Liver (tissue), 9 donors: ENCODE data around the gene SMPD2. TPM values are rescaled to one million over a fixed set of nuclear protein-coding genes. Genes with fewer than 3 reads are reported as not detected.

Experiments
- DNase-seq: peaks from one replicate; pipeline ENCODE4 v3.0.0-alpha.2; 2017; ENCODE audit warnings: low spot score
- H3K27ac ChIP-seq, 2 donors: one replicate each; pipeline ENCODE4 v1.7.0; 2013; ENCODE audit warnings: inconsistent platforms in 2 of 2, low read length in 2 of 2, control low read depth in 1 of 2, low read depth in 1 of 2, mild to moderate bottlenecking in 1 of 2
- H3K27me3 ChIP-seq, 4 donors: one replicate each; pipeline versions ENCODE4 v1.6.1 to v1.7.0; 2013; ENCODE audit warnings: low read length in 3 of 4, inconsistent platforms in 1 of 4, mild to moderate bottlenecking in 1 of 4, moderate library complexity in 1 of 4; ENCODE audit not compliant: control insufficient read depth in 4 of 4, insufficient read depth in 4 of 4
- H3K36me3 ChIP-seq, 4 donors: one replicate each; pipeline versions ENCODE4 v1.6.1 to v1.7.0; 2013; ENCODE audit warnings: low read length in 3 of 4, mild to moderate bottlenecking in 3 of 4, low read depth in 1 of 4, moderate library complexity in 1 of 4; ENCODE audit not compliant: control insufficient read depth in 4 of 4, insufficient read depth in 3 of 4
- H3K4me1 ChIP-seq, 4 donors: one replicate each; pipeline versions ENCODE4 v1.6.1 to v1.7.0; 2013; ENCODE audit warnings: low read length in 3 of 4, mild to moderate bottlenecking in 3 of 4, moderate library complexity in 1 of 4; ENCODE audit not compliant: control insufficient read depth in 4 of 4, insufficient read depth in 4 of 4
- H3K4me3 ChIP-seq, 3 donors: one replicate each; pipeline versions ENCODE4 v1.6.1 to v1.7.0; 2013; ENCODE audit warnings: low read length in 3 of 3, control low read depth in 1 of 3, low read depth in 1 of 3, mild to moderate bottlenecking in 1 of 3
- H3K9ac ChIP-seq, 2 donors: one replicate each; pipeline ENCODE4 v1.7.0; 2013; ENCODE audit warnings: low read length in 2 of 2, mild to moderate bottlenecking in 2 of 2, moderate library complexity in 2 of 2, control low read depth in 1 of 2, low read depth in 1 of 2
- H3K9me3 ChIP-seq, 4 donors: one replicate each; pipeline versions ENCODE4 v1.6.1 to v1.7.0; 2013; ENCODE audit warnings: low read length in 3 of 4; ENCODE audit not compliant: control insufficient read depth in 4 of 4
- ATF3 ChIP-seq: IDR thresholded peaks from 2 replicates; pipeline ENCODE4 v1.6.1; 2016; ENCODE audit warnings: antibody characterized with exemption
- CTCF ChIP-seq: fragments of 150-350 bp; IDR thresholded peaks from 2 replicates; pipeline ENCODE4 v1.5.1; 2017; ENCODE audit warnings: improper control_type of control experiment, low read depth, low read length; ENCODE audit not compliant: missing input control
- EGR1 ChIP-seq, 2 donors: IDR thresholded peaks; 2 replicates each; pipeline ENCODE4 v1.6.1; 2016 to 2018; ENCODE audit warnings: antibody characterized with exemption in 2 of 2, low read depth in 2 of 2
- FOXA1 ChIP-seq: IDR thresholded peaks from 2 replicates; pipeline ENCODE4 v1.6.1; 2016; ENCODE audit warnings: antibody characterized with exemption
- GABPA ChIP-seq, 2 donors: IDR thresholded peaks in 1 of 2; conservative IDR thresholded peaks in 1 of 2; 2 replicates each; pipeline ENCODE4 v1.6.1; 2016; ENCODE audit warnings: antibody characterized with exemption in 2 of 2, mild to moderate bottlenecking in 1 of 2, moderate library complexity in 1 of 2
- HNF4A ChIP-seq, 2 donors: conservative IDR thresholded peaks; 2 replicates each; pipeline ENCODE4 v1.6.1; 2016; ENCODE audit warnings: antibody characterized with exemption in 2 of 2, mild to moderate bottlenecking in 2 of 2
- HNF4G ChIP-seq: IDR thresholded peaks from 2 replicates; pipeline ENCODE4 v1.6.1; 2016; ENCODE audit warnings: antibody characterized with exemption
- JUND ChIP-seq, 2 donors: IDR thresholded peaks; 2 replicates each; pipeline ENCODE4 v1.6.1; 2016; ENCODE audit warnings: antibody characterized with exemption in 2 of 2
- MAX ChIP-seq: IDR thresholded peaks from 2 replicates; pipeline ENCODE4 v1.6.1; 2016; ENCODE audit warnings: antibody characterized with exemption
- NR2F2 ChIP-seq: IDR thresholded peaks from 2 replicates; pipeline ENCODE4 v1.6.1; 2016; ENCODE audit warnings: antibody characterized with exemption
- RXRA ChIP-seq, 2 donors: IDR thresholded peaks; 2 replicates each; pipeline ENCODE4 v1.6.1; 2017 to 2018; ENCODE audit warnings: antibody characterized with exemption in 2 of 2, mild to moderate bottlenecking in 1 of 2
- SP1 ChIP-seq: IDR thresholded peaks from 2 replicates; pipeline ENCODE4 v1.6.1; 2018; ENCODE audit warnings: antibody characterized with exemption, mild to moderate bottlenecking
- TAF1 ChIP-seq: conservative IDR thresholded peaks from 2 replicates; pipeline ENCODE4 v1.6.1; 2016; ENCODE audit warnings: antibody characterized with exemption, mild to moderate bottlenecking
- YY1 ChIP-seq: IDR thresholded peaks from 2 replicates; pipeline ENCODE4 v1.6.1; 2016; ENCODE audit warnings: antibody characterized with exemption, mild to moderate bottlenecking
- WGBS: extraction: QIAGEN DNeasy Blood & Tissue Kit; methylation state at CpG from one replicate; pipeline ENCODE4 v1.1.7; 2013; 5-methylcytosine and 5-hydroxymethylcytosine counted together
- polyA plus RNA-seq, 2 donors: library from polyadenylated mRNA; stranded (reverse) in 1 of 2; unstranded in 1 of 2; fragments of 200-250 nt in 1 of 2; fragments of >200 nt in 1 of 2; fragmentation: Nextera tagmentation in 1 of 2; extraction: Ambion mirVana in 1 of 2; gene quantifications; one replicate each; pipeline versions ENCODE4 v1.2.1 to v1.2.3, GENCODE V29; 2013 to 2015
- total RNA-seq, 2 donors: library from RNA; depleted of rRNA; stranded (reverse); fragments of >200 nt; gene quantifications; one replicate each; pipeline ENCODE4 v1.2.3, GENCODE V29; 2014
- donor health status: healthy.
- donor health status: healthy.
- donor health status: healthy.
- donor health status: healthy.
- donor health status: healthy.

SMPD2 gene
- total and polyA plus RNA-seq, 4 donors = 3.3 to 5.1 (median 4.2) TPM

- no peak for TF ChIP-seq CTCF
- TF ChIP-seq RXRA (IDR thresholded peaks at IDR 0.05) = no peak
- no peak for TF ChIP-seq NR2F2
- TF ChIP-seq FOXA1 = no peak
- no peak for TF ChIP-seq HNF4A (conservative IDR thresholded peaks at IDR 0.05)
- TF ChIP-seq HNF4G = no peak
- TF ChIP-seq SP1 = no peak
- no peak for TF ChIP-seq GABPA (IDR thresholded peaks at IDR 0.05 in 1 of 2, conservative IDR thresholded peaks at IDR 0.05 in 1 of 2)
- no peak for TF ChIP-seq YY1
- no peak for TF ChIP-seq MAX
- TF ChIP-seq ATF3 = no peak
- TF ChIP-seq EGR1 (IDR thresholded peaks at IDR 0.05; ENCODE audit: low read depth in 2 of 2) = no peak
Observed at GRCh38 chr6:109406196-109406595, 34.3 kb upstream of the SMPD2 start (continued).

- TF ChIP-seq TAF1 = no peak
Observed at GRCh38 chr6:109411034-109411433, 29.5 kb upstream of the SMPD2 start.

GRCh38 chr6:109417646-109418045, 22.9 kb upstream of the SMPD2 start:
- WGBS = 80% methylated on average over 4 of the region's 4 CpGs
- H3K9ac ChIP-seq = no peak overlapping the region
- TF ChIP-seq GABPA (IDR thresholded peaks at IDR 0.05 in 1 of 2, conservative IDR thresholded peaks at IDR 0.05 in 1 of 2) (no peak), JUND (IDR thresholded peaks at IDR 0.05) (no peak), FOXA1 (no peak), ATF3 (no peak)

More at GRCh38 chr6:109411034-109411433, 29.5 kb upstream of the SMPD2 start:
- no peak overlapping the region for H3K4me3 ChIP-seq
- no peaks in the 10 kb centered on the region for H3K36me3 ChIP-seq
- H3K27ac ChIP-seq = no peak overlapping the region
- no peak overlapping the region for H3K9ac ChIP-seq
- DNase-seq = no peak
- H3K9me3 ChIP-seq = no peaks in the 10 kb centered on the region
- H3K4me1 ChIP-seq = no peaks in the 10 kb centered on the region
- H3K27me3 ChIP-seq = no peaks in the 10 kb centered on the region
- 93% methylated on average over 2 of the region's 2 CpGs for WGBS

GRCh38 chr6:109420751-109421150, 19.8 kb upstream of the SMPD2 start:
- Histone ChIP-seq H3K9me3 (no peaks in the 10 kb centered on the region), H3K27me3 (no peaks in the 10 kb centered on the region), H3K4me3 (no peak overlapping the region), H3K9ac (no peak overlapping the region), H3K36me3 (no peaks in the 10 kb centered on the region), H3K27ac (no peak overlapping the region), H3K4me1 (no peaks in the 10 kb centered on the region)
- DNase-seq = no peak
- TF ChIP-seq EGR1 (IDR thresholded peaks at IDR 0.05; ENCODE audit: low read depth in 2 of 2) (no peak), JUND (IDR thresholded peaks at IDR 0.05) (no peak)
- 67% methylated on average over 1 of the region's 1 CpG for WGBS

More at GRCh38 chr6:109417646-109418045, 22.9 kb upstream of the SMPD2 start:
- Histone ChIP-seq H3K36me3 (no peaks in the 10 kb centered on the region), H3K9me3 (no peaks in the 10 kb centered on the region), H3K4me3 (no peak overlapping the region), H3K27ac (no peak overlapping the region), H3K27me3 (no peaks in the 10 kb centered on the region), H3K4me1 (no peaks in the 10 kb centered on the region)
- DNase-seq = no peak
